GM12878 (cell line): ENCODE measurements around the gene GIMAP7. TPM values are rescaled to one million over a fixed set of nuclear protein-coding genes. Genes with fewer than 3 reads are reported as not detected.

Experiments used
- ATAC-seq: fragments of 200-7000 bp; cut with Tn5 transposase; 3 replicates; pipeline ENCODE4 v1.9.1; 2020; ENCODE audit warnings: mild to moderate bottlenecking, moderate library complexity
- BruUV-seq: library from RNA; stranded (reverse); fragments of 400-500 nt; replicated peaks from 2 replicates; lab custom pipeline; 2021; lab: Mats Ljungman, UMichigan
- CTCF ChIA-PET: fragments of 300-600 bp; sonication (Branson Sonifier 250); formaldehyde crosslinking; extraction: SDS; loops from one replicate; lab custom pipeline; 2021; ENCODE audit warnings: inconsistent platforms; lab: Yijun Ruan, JAX
- POLR2A ChIA-PET: fragments of 350-600 bp; formaldehyde crosslinking; extraction: SDS; loops from one replicate; lab custom pipeline; 2021; ENCODE audit warnings: inconsistent platforms; lab: Charles Lee
- RAD21 ChIA-PET: fragments of 300-600 bp; sonication (Branson Sonifier 250); formaldehyde crosslinking; loops from one replicate; lab custom pipeline; 2023; ENCODE audit warnings: antibody characterized with exemption; ENCODE audit not compliant: unreplicated experiment; lab: Charles Lee
- SMC1A ChIA-PET: fragments of 300-600 bp; sonication (Branson Sonifier 250); formaldehyde crosslinking; loops from one replicate; lab custom pipeline; 2023; ENCODE audit not compliant: unreplicated experiment, uncharacterized antibody; lab: Charles Lee
- DNase-seq: peaks from one replicate; pipeline ENCODE4 v3.0.0-alpha.2; 2011; ENCODE audit warnings: low read depth, low spot score
- FAIRE-seq: peaks from 3 replicates; lab custom pipeline; 2011; peaks lifted over from hg19 to GRCh38; lab: Jason Lieb, UNC
- H2AFZ ChIP-seq: 2 replicates; pipeline ENCODE4 v1.6.0; 2011; ENCODE audit warnings: low read depth, low read length, control low read depth; ENCODE audit not compliant: control insufficient read depth
- H3K27ac ChIP-seq: 2 replicates; pipeline ENCODE4 v1.5.1; 2011; ENCODE audit warnings: control low read depth; ENCODE audit not compliant: control insufficient read depth, insufficient read depth
- H3K27me3 ChIP-seq, 2 experiments: replicated peaks in 1 of 2; 2 replicates each; pipeline versions ENCODE4 v1.6.0 to v1.6.1; 2011; ENCODE audit warnings: low read length in 1 of 2; ENCODE audit not compliant: control insufficient read depth in 2 of 2, insufficient read depth in 2 of 2
- H3K36me3 ChIP-seq, 2 experiments: 2 replicates each; pipeline ENCODE4 v1.5.1; 2011; ENCODE audit warnings: low read length in 1 of 2; ENCODE audit not compliant: control insufficient read depth in 2 of 2, insufficient read depth in 2 of 2
- H3K4me1 ChIP-seq: 2 replicates; pipeline ENCODE4 v1.6.1; 2011; ENCODE audit warnings: mild to moderate bottlenecking, low read length, moderate library complexity, mixed read lengths; ENCODE audit not compliant: control insufficient read depth, insufficient read depth
- H3K4me2 ChIP-seq: 2 replicates; pipeline ENCODE4 v1.6.0; 2011; ENCODE audit warnings: control low read depth; ENCODE audit not compliant: control insufficient read depth, insufficient read depth
- H3K4me3 ChIP-seq: fragments of 200-600 bp; sonication (generic); 2 replicates; pipeline ENCODE4 v1.5.1; 2016
- H3K79me2 ChIP-seq: 2 replicates; pipeline ENCODE4 v1.6.0; 2011; ENCODE audit warnings: low read length; ENCODE audit not compliant: control insufficient read depth, insufficient read depth
- H3K9ac ChIP-seq: 2 replicates; pipeline ENCODE4 v1.8.0; 2011; ENCODE audit warnings: low read length, control low read depth, mixed read lengths; ENCODE audit not compliant: control insufficient read depth, insufficient read depth
- H3K9me3 ChIP-seq: replicated peaks from 3 replicates; pipeline ENCODE4 v1.5.1; 2011; ENCODE audit warnings: mild to moderate bottlenecking, low read length; ENCODE audit not compliant: control insufficient read depth, insufficient read depth
- H4K20me1 ChIP-seq: 2 replicates; pipeline ENCODE4 v1.6.0; 2011; ENCODE audit not compliant: control insufficient read depth, insufficient read depth
- MYC ChIP-seq: IDR thresholded peaks from 2 replicates; pipeline ENCODE4 v1.6.1; 2011; ENCODE audit warnings: mild to moderate bottlenecking, low read length, moderate library complexity, inconsistent platforms; ENCODE audit not compliant: insufficient read depth, insufficient replicate concordance, insufficient read length, severe bottlenecking
- POLR2AphosphoS5 ChIP-seq: IDR thresholded peaks from 2 replicates; pipeline ENCODE4 v1.6.1; 2011; ENCODE audit warnings: mild to moderate bottlenecking, low read length, inconsistent platforms
- PRDM15 ChIP-seq: fragments of 450-650 bp; formaldehyde crosslinking; IDR thresholded peaks from 2 replicates; pipeline ENCODE4 v1.4.0; 2020; ENCODE audit warnings: mild to moderate bottlenecking, moderate library complexity
- RFX5 ChIP-seq: IDR thresholded peaks from 2 replicates; pipeline ENCODE4 v1.6.1; 2011; ENCODE audit warnings: low read depth, low read length, improper control_type of control experiment
- YY1 ChIP-seq: IDR thresholded peaks from 2 replicates; pipeline ENCODE4 v1.6.1; 2011; ENCODE audit warnings: low read depth, mild to moderate bottlenecking, low read length
- ZBTB33 ChIP-seq: fragments of 450-650 bp; IDR thresholded peaks from 2 replicates; pipeline ENCODE4 v1.6.1; 2017; ENCODE audit warnings: mild to moderate bottlenecking
- WGBS: methylation state at CpG from one replicate; pipeline ENCODE4 v1.1.6; 2016; ENCODE audit warnings: low lambda C conversion rate; ENCODE audit not compliant: insufficient replicate concordance, insufficient coverage; ENCODE audit errors: missing lambda C conversion rate; 5-methylcytosine and 5-hydroxymethylcytosine counted together
- in situ Hi-C: fragments of 300-500 bp; cut with MboI; formaldehyde crosslinking; loops from 9 replicates; pipeline ENCODE4 v1.14.3; 2018; ENCODE audit warnings: mixed read lengths
- intact Hi-C: fragments of 100-400 bp; cut with micrococcal nuclease; formaldehyde crosslinking; loops from one replicate; pipeline ENCODE4 v1.14.2; 2022; ENCODE audit not compliant: unreplicated experiment
- polyA plus RNA-seq, 11 experiments: library from polyadenylated mRNA; depleted of rRNA in 4 of 11; unstranded in 6 of 11; stranded (reverse) in 5 of 11; fragments of >200 nt; fragmentation: Nextera tagmentation in 4 of 11; fragmentation: Illumina TruSeq in 1 of 11; extraction: Ambion mirVana in 4 of 11; extraction: Trizol in 1 of 11; gene quantifications; 1 replicate in 1 of 11; 2 replicates in 10 of 11; pipeline versions ENCODE4 v1.2.1 to v1.2.3, GENCODE V29; 2011 to 2016; ENCODE audit warnings: inconsistent platforms in 2 of 11, missing spikeins in 2 of 11, low read depth in 1 of 11
- total RNA-seq, 4 experiments: library from RNA; depleted of rRNA in 3 of 4; stranded (reverse); fragments of >200 nt in 3 of 4; fragmentation: Illumina TruSeq in 1 of 4; extraction: Trizol in 1 of 4; gene quantifications; 2 replicates each; pipeline versions ENCODE4 v1.2.1 to v1.2.3, GENCODE V29; 2013 to 2021

Gene GIMAP7
- total and polyA plus RNA-seq, 10 of the 15 experiments (the other 5 are each of a cell fraction or from before 2014, with no cell fraction given): 2.7 to 16.6 (median 5.4) TPM

GRCh38 chr7:150567871-150568301, 53.2 kb downstream of the GIMAP7 start (continued):
- no peak for TF ChIP-seq ZBTB33
- no peak for TF ChIP-seq POLR2AphosphoS5
- TF ChIP-seq, all 136 proteins: peak for 0

GRCh38 chr7:150568714-150569113, 54.0 kb downstream of the GIMAP7 start:
- peaks cover 2% of the 10 kb centered on the region; the same call in 2 of the 3 replicates for H3K9me3 ChIP-seq
- 0 out of 2 replicates have a peak overlapping the region, but pooled peaks have one; percentile 0 for H3K4me3 ChIP-seq
- H3K9ac ChIP-seq: no peak overlapping the region
- H3K36me3 ChIP-seq: no peaks in the 10 kb centered on the region
- TF ChIP-seq MYC (no peak), YY1 (no peak), PRDM15 (CRISPR knock-in tag) (no peak), RFX5 (no peak)
- TF ChIP-seq, all 136 proteins: peak for 0
- ATAC-seq: no peak
- Histone ChIP-seq H3K27me3 (no peaks in the 10 kb centered on the region), H2AFZ (no peak overlapping the region), H3K79me2 (no peaks in the 10 kb centered on the region; the same call in 1 of the 2 replicates), H3K4me1 (no peaks in the 10 kb centered on the region), H3K4me2 (no peak overlapping the region), H4K20me1 (no peaks in the 10 kb centered on the region), H3K27ac (no peak overlapping the region)
- intact Hi-C loops: no loop called here
- FAIRE-seq: no peak
- no TSS peak for BruUV-seq
- DNase-seq: no peak
- ChIA-PET POLR2A (no interaction called here), CTCF (interaction anchor here (0.9 to 2.7 kb wide), 3 partner anchors 113 to 187 kb away, joined by 3 to 8 read pairs (median 7); no protein-coding TSS in a partner anchor), RAD21 (interaction anchor here (0.9 kb wide), 1 partner anchor 120 kb away, joined by 3 read pairs; no protein-coding TSS in a partner anchor), SMC1A (interaction anchor here (2.7 kb wide), 1 partner anchor 118 kb away, joined by 6 read pairs; the partner anchor contains the start of gene GIMAP8)
- in situ Hi-C loops: no loop called here
- WGBS: 68% methylated on average over 2 of the region's 2 CpGs
